ENCODE results near the gene UXT. TPM values are rescaled to one million over a fixed set of nuclear protein-coding genes. Genes with fewer than 3 reads are reported as not detected.
A peak's percentile ranks its signal among the peaks of the same experiment; 100 is the strongest.
"Not testable (repeated sequence)": the region's sequence is repeated elsewhere in the genome, so short reads cannot be mapped to it uniquely, and the experiment has no call there.

Gene UXT
- total and polyA plus RNA-seq, 9 of the 15 experiments (the other 6 are each of a cell fraction or from before 2014, with no cell fraction given): 141 to 300 (median 204) TPM

- H3K9me1 ChIP-seq (ENCODE audit: control insufficient read depth, insufficient read depth, low read length); H3K4me3 ChIP-seq; POLR2A ChIA-PET; in situ Hi-C loops (cut with MboI); H3K9me3 ChIP-seq (replicated peaks; ENCODE audit: control insufficient read depth, insufficient read depth, low read depth, low read length); H3K27me3 ChIP-seq (ENCODE audit: control insufficient read depth in 2 of 2, insufficient read depth in 2 of 2, low read length in 2 of 2); FAIRE-seq; intact Hi-C loops (cut with micrococcal nuclease); H3K9ac ChIP-seq (ENCODE audit: insufficient read depth in 1 of 2, low read depth in 2 of 2, low read length in 2 of 2); H2AFZ ChIP-seq (ENCODE audit: low read depth, low read length); BruUV-seq (replicated peaks); H4K20me1 ChIP-seq (replicated peaks; ENCODE audit: control insufficient read depth, insufficient read depth, low read length); ATAC-seq; CTCF ChIA-PET (ENCODE audit: low intra/inter-chr PET ratio); H3K27ac ChIP-seq (ENCODE audit: extremely low read depth, low read depth, low read length); H3K4me2 ChIP-seq (ENCODE audit: insufficient read depth, low read length); H3K36me3 ChIP-seq (ENCODE audit: control insufficient read depth, insufficient read depth, low read length); DNase-seq (ENCODE audit: extremely low read depth in 1 of 4, low spot score in 3 of 4); H3K79me2 ChIP-seq (ENCODE audit: control insufficient read depth, insufficient read depth, low read length); TF ChIP-seq PBX2 (CRISPR knock-in tag; IDR thresholded peaks at IDR 0.05; ENCODE audit: low read depth): not testable (repeated sequence)
- 56% methylated on average over 4 of the region's 4 CpGs for WGBS (ENCODE audit: insufficient coverage, low coverage, missing lambda C conversion rate)
- TF ChIP-seq MEIS2 (IDR thresholded peaks at IDR 0.05; ENCODE audit: partially characterized antibody) (peak; percentile 78), PBX2 (tag; conservative IDR thresholded peaks at IDR 0.05; ENCODE audit: low read depth) (peak; percentile 58), PKNOX1 (IDR thresholded peaks at IDR 0.05) (peak; percentile 62)
- H3K4me1 ChIP-seq (replicated peaks in 1 of 2; ENCODE audit: control insufficient read depth in 2 of 2, insufficient read depth in 2 of 2, low read length in 2 of 2): peaks cover 10 to 49% of the 10 kb centered on the region in 2 experiments
These were observed 6.8 kb upstream of the UXT start for GRCh38 chrX:47665797-47666196.
